Transverse colon (tissue), 4 donors: ENCODE measurements around the gene OGFR. TPM values are rescaled to one million over a fixed set of nuclear protein-coding genes. Genes with fewer than 3 reads are reported as not detected.

Source experiments
- DNase-seq: peaks from one replicate; pipeline ENCODE4 v3.0.0-alpha.2; 2019
- H3K27ac ChIP-seq, 4 donors: fragments of 200-600 bp; sonication (generic); 2 replicates each; pipeline ENCODE4 v1.5.1; 2016 to 2018; ENCODE audit warnings: inconsistent platforms in 4 of 4
- H3K27me3 ChIP-seq: fragments of 200-600 bp; sonication (generic); 2 replicates; pipeline ENCODE4 v1.5.1; 2017; ENCODE audit warnings: inconsistent platforms
- H3K36me3 ChIP-seq, 4 donors: fragments of 200-600 bp; sonication (generic); 2 replicates each; pipeline ENCODE4 v1.5.1; 2017 to 2019; ENCODE audit warnings: inconsistent platforms in 4 of 4
- H3K4me1 ChIP-seq, 4 donors: fragments of 200-600 bp; sonication (generic); 2 replicates each; pipeline ENCODE4 v1.5.1; 2017 to 2020; ENCODE audit warnings: inconsistent platforms in 4 of 4
- H3K4me3 ChIP-seq, 4 donors: fragments of 200-600 bp; sonication (generic); 1 replicate in 1 of 4; 2 replicates in 3 of 4; pipeline versions ENCODE4 v1.5.1 to v1.6.1; 2017 to 2019; ENCODE audit warnings: inconsistent platforms in 4 of 4
- H3K9me3 ChIP-seq, 2 donors: fragments of 200-600 bp; sonication (generic); 2 replicates each; pipeline ENCODE4 v1.5.1; 2017 to 2019; ENCODE audit warnings: inconsistent platforms in 2 of 2
- EP300 ChIP-seq: sonication (generic); formaldehyde crosslinking; IDR thresholded peaks from one replicate; pipeline ENCODE4 v1.6.1; 2017; ENCODE audit warnings: antibody characterized with exemption, low read depth
- POLR2A ChIP-seq: fragments of 450-650 bp; IDR thresholded peaks from one replicate; pipeline ENCODE4 v1.6.1; 2016; ENCODE audit warnings: antibody characterized with exemption, mild to moderate bottlenecking, moderate library complexity
- POLR2AphosphoS5 ChIP-seq, 3 donors: sonication (generic); formaldehyde crosslinking; IDR thresholded peaks; one replicate each; pipeline ENCODE4 v1.6.1; 2016; ENCODE audit warnings: antibody characterized with exemption in 3 of 3
- WGBS, 2 donors: methylation state at CpG; one replicate each; pipeline ENCODE4 v1.1.5; 2018; ENCODE audit warnings: low coverage in 1 of 2; 5-methylcytosine and 5-hydroxymethylcytosine counted together
- in situ Hi-C, 4 donors: fragments of 200-750 bp; cut with MboI; loops; one replicate each; pipeline versions ENCODE4 v1.15.0 to v1.15.1; 2017; ENCODE audit warnings: low sequenced_read_pairs in 3 of 4, low pct_ligation_motif_present in 1 of 4, low pct_unique_long_range_greater_than_20kb in 1 of 4
- intact Hi-C: fragments of 100-400 bp; cut with DNase I; formaldehyde crosslinking; loops from one replicate; pipeline ENCODE4 v1.15.1; 2023; ENCODE audit warnings: low total_unique reads
- total RNA-seq, 4 donors: library from RNA; depleted of rRNA; stranded (reverse); fragments of >200 nt; gene quantifications; one replicate each; pipeline ENCODE4 v1.1.0, GENCODE V29; 2016
- TF ChIP-seq, protein P1 (sequence below), 5 experiments: fragments of 200-600 bp in 3 of 5; fragments of 450-650 bp in 2 of 5; sonication (generic) in 3 of 5; IDR thresholded peaks; 1 replicate in 2 of 5; 2 replicates in 3 of 5; pipeline ENCODE4 v1.5.1; 2016 to 2017; ENCODE audit warnings: antibody characterized with exemption in 5 of 5, inconsistent platforms in 3 of 5, mild to moderate bottlenecking in 2 of 5, moderate library complexity in 1 of 5

Gene OGFR
- total RNA-seq, 4 donors from 2014 or later: 55.2 to 137 (median 71.1) TPM

DNA sequence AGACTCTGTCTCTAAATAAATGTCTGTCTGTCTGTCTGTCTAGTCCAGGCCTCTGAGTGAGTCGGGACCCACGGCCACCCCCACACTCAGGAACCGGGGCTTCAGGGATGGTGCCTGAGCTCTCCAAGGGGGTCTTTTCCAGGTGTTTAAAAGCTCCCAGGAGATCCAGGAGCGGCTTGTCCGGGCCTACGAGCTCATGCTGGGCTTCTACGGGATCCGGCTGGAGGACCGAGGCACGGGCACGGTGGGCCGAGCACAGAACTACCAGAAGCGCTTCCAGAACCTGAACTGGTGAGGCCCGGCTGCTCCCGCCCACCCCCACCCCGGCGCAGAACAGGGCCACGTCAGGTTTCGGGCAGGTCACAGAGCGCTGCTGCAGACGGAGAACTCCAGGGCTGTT, 6.7 kb downstream of the OGFR start:
- 94% methylated on average over 8 of the region's 21 CpGs; no CpG with 5 or more reads in 1 of the 2 donors for WGBS, 2 donors
- no peak for DNase-seq
- Histone ChIP-seq H3K4me3 (no peak overlapping the region), H3K27me3 (peaks cover 22% of the 10 kb centered on the region), H3K9me3 (no peaks in the 10 kb centered on the region), H3K4me1 (peaks cover 13 to 29% (median 20%) of the 10 kb centered on the region in 4 donors), H3K36me3 (peaks cover 0 to 38% (median 17%) of the 10 kb centered on the region in 4 donors), H3K27ac (no peak overlapping the region)
- intact Hi-C loops (no loop called here), in situ Hi-C loops (no loop called here)
- TF ChIP-seq POLR2A: no peak
- TF ChIP-seq EP300: no peak
- TF ChIP-seq, protein P1, sequence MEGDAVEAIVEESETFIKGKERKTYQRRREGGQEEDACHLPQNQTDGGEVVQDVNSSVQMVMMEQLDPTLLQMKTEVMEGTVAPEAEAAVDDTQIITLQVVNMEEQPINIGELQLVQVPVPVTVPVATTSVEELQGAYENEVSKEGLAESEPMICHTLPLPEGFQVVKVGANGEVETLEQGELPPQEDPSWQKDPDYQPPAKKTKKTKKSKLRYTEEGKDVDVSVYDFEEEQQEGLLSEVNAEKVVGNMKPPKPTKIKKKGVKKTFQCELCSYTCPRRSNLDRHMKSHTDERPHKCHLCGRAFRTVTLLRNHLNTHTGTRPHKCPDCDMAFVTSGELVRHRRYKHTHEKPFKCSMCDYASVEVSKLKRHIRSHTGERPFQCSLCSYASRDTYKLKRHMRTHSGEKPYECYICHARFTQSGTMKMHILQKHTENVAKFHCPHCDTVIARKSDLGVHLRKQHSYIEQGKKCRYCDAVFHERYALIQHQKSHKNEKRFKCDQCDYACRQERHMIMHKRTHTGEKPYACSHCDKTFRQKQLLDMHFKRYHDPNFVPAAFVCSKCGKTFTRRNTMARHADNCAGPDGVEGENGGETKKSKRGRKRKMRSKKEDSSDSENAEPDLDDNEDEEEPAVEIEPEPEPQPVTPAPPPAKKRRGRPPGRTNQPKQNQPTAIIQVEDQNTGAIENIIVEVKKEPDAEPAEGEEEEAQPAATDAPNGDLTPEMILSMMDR (IDR thresholded peaks at IDR 0.05): no peak
- no peak for TF ChIP-seq POLR2AphosphoS5 (IDR thresholded peaks at IDR 0.05)

DNA sequence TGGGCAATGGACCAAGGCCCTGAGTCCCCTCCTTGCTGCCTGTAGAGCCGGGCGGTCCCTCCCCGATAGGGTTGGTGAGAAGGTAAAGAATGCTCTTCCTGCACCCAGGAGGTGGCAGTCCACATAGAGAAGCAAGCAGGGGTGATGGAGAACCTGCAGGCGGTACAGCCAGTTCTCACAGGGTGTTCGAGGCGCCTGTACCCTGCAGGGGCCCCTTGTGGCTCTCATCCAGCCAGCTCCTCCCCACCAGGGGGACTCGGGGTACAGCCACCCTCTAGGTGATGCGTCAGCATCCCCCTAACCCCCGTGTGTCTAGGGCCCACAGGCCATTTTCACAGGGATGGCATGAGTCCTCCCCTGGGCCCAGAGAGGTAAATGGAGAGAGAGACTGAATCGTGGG, 7.1 kb downstream of the OGFR start:
- H3K4me3 ChIP-seq: no peak overlapping the region
- peaks cover 11 to 29% (median 20%) of the 10 kb centered on the region in 4 donors for H3K4me1 ChIP-seq
- no peak overlapping the region for H3K27ac ChIP-seq
- TF ChIP-seq POLR2AphosphoS5 (IDR thresholded peaks at IDR 0.05) (no peak), EP300 (no peak), POLR2A (no peak)
- TF ChIP-seq, protein P1 (IDR thresholded peaks at IDR 0.05): no peak
- no peak for DNase-seq
- peaks cover 26% of the 10 kb centered on the region for H3K27me3 ChIP-seq
- H3K9me3 ChIP-seq: no peaks in the 10 kb centered on the region
- intact Hi-C loops: no loop called here
- WGBS, 2 donors: 92% methylated on average over 10 of the region's 10 CpGs; no CpG with 5 or more reads in 1 of the 2 donors
- in situ Hi-C loops: no loop called here
- peaks cover 0 to 38% (median 17%) of the 10 kb centered on the region in 4 donors for H3K36me3 ChIP-seq

DNA sequence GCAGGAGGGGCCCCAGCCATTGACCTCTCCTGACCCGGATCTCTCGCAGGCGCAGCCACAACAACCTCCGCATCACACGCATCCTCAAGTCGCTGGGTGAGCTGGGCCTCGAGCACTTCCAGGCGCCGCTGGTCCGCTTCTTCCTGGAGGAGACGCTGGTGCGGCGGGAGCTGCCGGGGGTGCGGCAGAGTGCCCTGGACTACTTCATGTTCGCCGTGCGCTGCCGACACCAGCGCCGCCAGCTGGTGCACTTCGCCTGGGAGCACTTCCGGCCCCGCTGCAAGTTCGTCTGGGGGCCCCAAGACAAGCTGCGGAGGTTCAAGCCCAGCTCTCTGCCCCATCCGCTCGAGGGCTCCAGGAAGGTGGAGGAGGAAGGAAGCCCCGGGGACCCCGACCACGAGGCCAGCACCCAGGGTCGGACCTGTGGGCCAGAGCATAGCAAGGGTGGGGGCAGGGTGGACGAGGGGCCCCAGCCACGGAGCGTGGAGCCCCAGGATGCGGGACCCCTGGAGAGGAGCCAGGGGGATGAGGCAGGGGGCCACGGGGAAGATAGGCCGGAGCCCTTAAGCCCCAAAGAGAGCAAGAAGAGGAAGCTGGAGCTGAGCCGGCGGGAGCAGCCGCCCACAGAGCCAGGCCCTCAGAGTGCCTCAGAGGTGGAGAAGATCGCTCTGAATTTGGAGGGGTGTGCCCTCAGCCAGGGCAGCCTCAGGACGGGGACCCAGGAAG, 7.7 kb downstream of the OGFR start:
- Histone ChIP-seq H3K9me3 (no peaks in the 10 kb centered on the region), H3K4me1 (peaks cover 7 to 30% (median 18%) of the 10 kb centered on the region in 4 donors), H3K36me3 (peaks cover 0 to 38% (median 17%) of the 10 kb centered on the region in 4 donors), H3K27me3 (peaks cover 33% of the 10 kb centered on the region), H3K27ac (no peak overlapping the region), H3K4me3 (no peak overlapping the region)
- intact Hi-C loops: no loop called here
- DNase-seq: no peak
- in situ Hi-C loops: no loop called here
- 87% methylated on average over 43 of the region's 43 CpGs; no CpG with 5 or more reads in 1 of the 2 donors for WGBS, 2 donors
- TF ChIP-seq, protein P1 (IDR thresholded peaks at IDR 0.05): no peak
- TF ChIP-seq POLR2A (no peak), EP300 (no peak), POLR2AphosphoS5 (IDR thresholded peaks at IDR 0.05) (no peak)

DNA sequence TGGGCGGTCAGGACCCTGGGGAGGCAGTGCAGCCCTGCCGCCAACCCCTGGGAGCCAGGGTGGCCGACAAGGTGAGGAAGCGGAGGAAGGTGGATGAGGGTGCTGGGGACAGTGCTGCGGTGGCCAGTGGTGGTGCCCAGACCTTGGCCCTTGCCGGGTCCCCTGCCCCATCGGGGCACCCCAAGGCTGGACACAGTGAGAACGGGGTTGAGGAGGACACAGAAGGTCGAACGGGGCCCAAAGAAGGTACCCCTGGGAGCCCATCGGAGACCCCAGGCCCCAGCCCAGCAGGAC, 8.2 kb downstream of the OGFR start:
- Histone ChIP-seq H3K9me3 (no peaks in the 10 kb centered on the region), H3K27me3 (peaks cover 38% of the 10 kb centered on the region), H3K4me1 (peaks cover 7 to 31% (median 20%) of the 10 kb centered on the region in 4 donors), H3K4me3 (no peak overlapping the region), H3K27ac (no peak overlapping the region), H3K36me3 (peaks cover 0 to 38% (median 17%) of the 10 kb centered on the region in 4 donors)
- in situ Hi-C loops (no loop called here), intact Hi-C loops (no loop called here)
- no peak for DNase-seq
- no peak for TF ChIP-seq EP300
- TF ChIP-seq POLR2A: no peak
- TF ChIP-seq, protein P1 (IDR thresholded peaks at IDR 0.05): no peak
- 93% methylated on average over 6 of the region's 11 CpGs; no CpG with 5 or more reads in 1 of the 2 donors for WGBS, 2 donors
